HepG2 (cell line): ENCODE measurements around the gene MYADML2. TPM values are rescaled to one million over a fixed set of nuclear protein-coding genes. Genes with fewer than 3 reads are reported as not detected.

ENCODE experiments used
- ATF7-NPFF ChIP-seq: sonication (generic); formaldehyde crosslinking; IDR thresholded peaks from 2 replicates; pipeline ENCODE4 v1.8.1; 2023; ENCODE audit warnings: mild to moderate bottlenecking, low read depth, missing genetic modification reagents, moderate library complexity
- DR1 ChIP-seq: sonication (generic); formaldehyde crosslinking; IDR thresholded peaks from 2 replicates; pipeline ENCODE4 v1.8.0; 2021; ENCODE audit warnings: mild to moderate bottlenecking, missing genetic modification reagents, inconsistent platforms
- GABPB1 ChIP-seq: IDR thresholded peaks from 2 replicates; pipeline ENCODE4 v1.6.1; 2016; ENCODE audit warnings: mild to moderate bottlenecking, missing genetic modification reagents, moderate library complexity, missing compliant biosample characterization
- HOXA7 ChIP-seq: sonication (generic); formaldehyde crosslinking; IDR thresholded peaks from 2 replicates; pipeline ENCODE4 v1.8.1; 2022; ENCODE audit warnings: mild to moderate bottlenecking, missing genetic modification reagents, moderate library complexity
- MLXIP ChIP-seq: sonication (generic); formaldehyde crosslinking; IDR thresholded peaks from 2 replicates; pipeline ENCODE4 v1.9.0; 2021; ENCODE audit warnings: missing genetic modification reagents, borderline replicate concordance
- NFYB ChIP-seq: sonication (generic); formaldehyde crosslinking; IDR thresholded peaks from 2 replicates; pipeline ENCODE4 v1.4.0; 2020; ENCODE audit warnings: missing genetic modification reagents
- PRPF4 ChIP-seq: fragments of 200-400 bp; formaldehyde crosslinking; IDR thresholded peaks from 2 replicates; pipeline ENCODE4 v1.6.1; 2016; ENCODE audit warnings: low read length, low read depth; ENCODE audit not compliant: poor library complexity, severe bottlenecking
- SAP130 ChIP-seq: IDR thresholded peaks from 2 replicates; pipeline ENCODE4 v1.6.1; 2016; ENCODE audit warnings: low read depth
- THAP11 ChIP-seq: IDR thresholded peaks from 2 replicates; pipeline ENCODE4 v1.6.1; 2016; ENCODE audit warnings: missing biosample characterization, missing genetic modification reagents
- ZBTB25 ChIP-seq: IDR thresholded peaks from 2 replicates; pipeline ENCODE4 v1.6.1; 2018; ENCODE audit warnings: missing genetic modification reagents
- ZKSCAN1 ChIP-seq: fragments of 150-350 bp; IDR thresholded peaks from 2 replicates; pipeline ENCODE4 v1.6.1; 2014; ENCODE audit warnings: low read length
- ZNF143 ChIP-seq: sonication (generic); formaldehyde crosslinking; IDR thresholded peaks from 2 replicates; pipeline ENCODE4 v1.4.0; 2020; ENCODE audit warnings: missing genetic modification reagents
- ZNF563 ChIP-seq: sonication (generic); formaldehyde crosslinking; IDR thresholded peaks from 2 replicates; pipeline ENCODE4 v1.8.0; 2022; ENCODE audit warnings: mild to moderate bottlenecking, moderate library complexity, missing genetic modification reagents
- ZNF816 ChIP-seq: sonication (generic); formaldehyde crosslinking; IDR thresholded peaks from 2 replicates; pipeline ENCODE4 v1.8.0; 2022; ENCODE audit warnings: missing genetic modification reagents, mild to moderate bottlenecking, borderline replicate concordance
- polyA plus RNA-seq, 8 experiments: library from polyadenylated mRNA; depleted of rRNA in 3 of 8; stranded (reverse) in 7 of 8; unstranded in 1 of 8; fragments of >200 nt; fragmentation: Illumina TruSeq in 4 of 8; extraction: Trizol in 4 of 8; gene quantifications; 2 replicates each; pipeline versions ENCODE4 v1.2.1 to v1.2.3, GENCODE V29; 2011 to 2016; ENCODE audit warnings: low read depth in 4 of 8, missing spikeins in 1 of 8, mixed read lengths in 1 of 8; ENCODE audit not compliant: insufficient read depth in 1 of 8
- total RNA-seq, 5 experiments: library from RNA; depleted of rRNA; stranded (reverse); fragments of >200 nt; fragmentation: Illumina TruSeq; extraction: Trizol; gene quantifications; 2 replicates each; pipeline ENCODE4 v1.2.3, GENCODE V29; 2016; ENCODE audit warnings: low read depth in 1 of 5
- TF ChIP-seq, protein P1 (sequence below), 2 experiments: sonication (generic) in 1 of 2; formaldehyde crosslinking in 1 of 2; IDR thresholded peaks; 2 replicates each; pipeline versions ENCODE4 v1.4.0 to v1.6.1; 2018 to 2020; ENCODE audit warnings: missing genetic modification reagents in 2 of 2, borderline replicate concordance in 1 of 2, low read depth in 1 of 2, mild to moderate bottlenecking in 1 of 2, missing biosample characterization in 1 of 2
- TF ChIP-seq, protein P2 (sequence below), 2 experiments: sonication (generic) in 1 of 2; formaldehyde crosslinking in 1 of 2; IDR thresholded peaks; 2 replicates each; pipeline versions ENCODE4 v1.5.1 to v1.6.1; 2011 to 2020; ENCODE audit warnings: borderline replicate concordance in 1 of 2, low read depth in 1 of 2, low read length in 1 of 2, mild to moderate bottlenecking in 1 of 2, missing genetic modification reagents in 1 of 2, moderate library complexity in 1 of 2
- TF ChIP-seq, protein P3 (sequence below): sonication (generic); IDR thresholded peaks from 2 replicates; pipeline ENCODE4 v1.6.1; 2016; ENCODE audit warnings: low read depth, borderline replicate concordance

MYADML2 gene
- total and polyA plus RNA-seq, 2 of the 13 experiments (the other 11 are each of a cell fraction or from before 2014, with no cell fraction given), result not detected

- TF ChIP-seq, protein P1, sequence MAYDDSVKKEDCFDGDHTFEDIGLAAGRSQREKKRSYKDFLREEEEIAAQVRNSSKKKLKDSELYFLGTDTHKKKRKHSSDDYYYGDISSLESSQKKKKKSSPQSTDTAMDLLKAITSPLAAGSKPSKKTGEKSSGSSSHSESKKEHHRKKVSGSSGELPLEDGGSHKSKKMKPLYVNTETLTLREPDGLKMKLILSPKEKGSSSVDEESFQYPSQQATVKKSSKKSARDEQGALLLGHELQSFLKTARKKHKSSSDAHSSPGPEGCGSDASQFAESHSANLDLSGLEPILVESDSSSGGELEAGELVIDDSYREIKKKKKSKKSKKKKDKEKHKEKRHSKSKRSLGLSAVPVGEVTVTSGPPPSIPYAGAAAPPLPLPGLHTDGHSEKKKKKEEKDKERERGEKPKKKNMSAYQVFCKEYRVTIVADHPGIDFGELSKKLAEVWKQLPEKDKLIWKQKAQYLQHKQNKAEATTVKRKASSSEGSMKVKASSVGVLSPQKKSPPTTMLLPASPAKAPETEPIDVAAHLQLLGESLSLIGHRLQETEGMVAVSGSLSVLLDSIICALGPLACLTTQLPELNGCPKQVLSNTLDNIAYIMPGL (CRISPR knock-in tag; IDR thresholded peaks at IDR 0.05; ENCODE audit: borderline replicate concordance in 1 of 2, low read depth in 1 of 2), result no peak; a peak in 1 of 4 replicates
- TF ChIP-seq GABPB1 (CRISPR knock-in tag) (peak; percentile 66), ZNF563 (no peak), PRPF4 (peak; percentile 12), MLXIP (CRISPR knock-in tag) (no peak), HOXA7 (no peak), THAP11 (CRISPR knock-in tag) (no peak), ZBTB25 (no peak), ZNF816 (CRISPR knock-in tag) (0 out of 2 replicates have a peak, but pooled peaks have one; percentile 22), ZNF143 (CRISPR knock-in tag) (no peak), ZKSCAN1 (no peak), SAP130 (CRISPR knock-in tag) (peak; percentile 82), DR1 (CRISPR knock-in tag) (0 out of 2 replicates have a peak, but pooled peaks have one; percentile 25), ATF7-NPFF (CRISPR knock-in tag) (0 out of 2 replicates have a peak, but pooled peaks have one; percentile 49), NFYB (CRISPR knock-in tag) (peak; percentile 73)
- TF ChIP-seq, protein P2, sequence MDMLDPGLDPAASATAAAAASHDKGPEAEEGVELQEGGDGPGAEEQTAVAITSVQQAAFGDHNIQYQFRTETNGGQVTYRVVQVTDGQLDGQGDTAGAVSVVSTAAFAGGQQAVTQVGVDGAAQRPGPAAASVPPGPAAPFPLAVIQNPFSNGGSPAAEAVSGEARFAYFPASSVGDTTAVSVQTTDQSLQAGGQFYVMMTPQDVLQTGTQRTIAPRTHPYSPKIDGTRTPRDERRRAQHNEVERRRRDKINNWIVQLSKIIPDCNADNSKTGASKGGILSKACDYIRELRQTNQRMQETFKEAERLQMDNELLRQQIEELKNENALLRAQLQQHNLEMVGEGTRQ (IDR thresholded peaks at IDR 0.05; ENCODE audit: low read depth, low read length), result no peak
- TF ChIP-seq, protein P2 (CRISPR knock-in tag; IDR thresholded peaks at IDR 0.05; ENCODE audit: borderline replicate concordance), result no peak
- TF ChIP-seq, protein P3, sequence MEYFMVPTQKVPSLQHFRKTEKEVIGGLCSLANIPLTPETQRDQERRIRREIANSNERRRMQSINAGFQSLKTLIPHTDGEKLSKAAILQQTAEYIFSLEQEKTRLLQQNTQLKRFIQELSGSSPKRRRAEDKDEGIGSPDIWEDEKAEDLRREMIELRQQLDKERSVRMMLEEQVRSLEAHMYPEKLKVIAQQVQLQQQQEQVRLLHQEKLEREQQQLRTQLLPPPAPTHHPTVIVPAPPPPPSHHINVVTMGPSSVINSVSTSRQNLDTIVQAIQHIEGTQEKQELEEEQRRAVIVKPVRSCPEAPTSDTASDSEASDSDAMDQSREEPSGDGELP, result peak; percentile 73; the same call in 1 of the 2 replicates
These were observed 35.6 kb downstream of the MYADML2 start, which contains the start of gene PCYT2 (continued) for GRCh38 chr17:81911277-81911961.
